SK-N-SH (cell line): Measurements from ENCODE around the gene C20orf204. TPM values are rescaled to one million over a fixed set of nuclear protein-coding genes. Genes with fewer than 3 reads are reported as not detected.

Experiments used
- CTCF ChIA-PET: fragments of 300-600, 350-600 bp; formaldehyde crosslinking; extraction: SDS; loops from one replicate; lab custom pipeline; 2021; lab: Yijun Ruan, JAX
- POLR2A ChIA-PET: fragments of 350-600 bp; sonication (Branson Sonifier 250); formaldehyde crosslinking; extraction: SDS; loops from one replicate; lab custom pipeline; 2020; ENCODE audit warnings: antibody characterized with exemption, inconsistent platforms; lab: Yijun Ruan, JAX
- DNase-seq: peaks from one replicate; pipeline ENCODE4 v3.0.0; 2012
- H2AFZ ChIP-seq: fragments of 200-600 bp; sonication (generic); 2 replicates; pipeline ENCODE4 v1.8.1; 2016; ENCODE audit warnings: antibody characterized with exemption, mild to moderate bottlenecking, low read depth
- H3F3A ChIP-seq: fragments of 200-600 bp; sonication (generic); replicated peaks from 2 replicates; pipeline ENCODE3; 2016; ENCODE audit warnings: antibody characterized with exemption, mild to moderate bottlenecking; ENCODE audit not compliant: insufficient read depth
- H3K27ac ChIP-seq, 2 experiments: fragments of 200-500 bp in 1 of 2; fragments of 200-600 bp in 1 of 2; sonication (Bioruptor generic) in 1 of 2; sonication (generic), shearing (Covaris generic) in 1 of 2; 2 replicates each; pipeline versions ENCODE4 v1.5.1 to v1.6.1; 2014 to 2016; ENCODE audit warnings: low read depth in 2 of 2, inconsistent platforms in 1 of 2, low read length in 1 of 2, mild to moderate bottlenecking in 1 of 2, mixed read lengths in 1 of 2
- H3K27me3 ChIP-seq: fragments of 200-600 bp; sonication (generic), shearing (Covaris generic); 2 replicates; pipeline ENCODE4 v1.6.1; 2016; ENCODE audit warnings: mixed run types; ENCODE audit not compliant: insufficient read depth
- H3K36me3 ChIP-seq, 2 experiments: fragments of 200-500 bp in 1 of 2; fragments of 200-600 bp in 1 of 2; sonication (Bioruptor generic) in 1 of 2; sonication (generic) in 1 of 2; replicated peaks in 1 of 2; 2 replicates each; pipeline versions ENCODE3 to v1.5.1; 2014 to 2016; ENCODE audit warnings: low read length in 1 of 2, mild to moderate bottlenecking in 1 of 2; ENCODE audit not compliant: insufficient read depth in 2 of 2, control insufficient read depth in 1 of 2
- H3K4me1 ChIP-seq, 2 experiments: fragments of 200-500 bp in 1 of 2; fragments of 200-600 bp in 1 of 2; sonication (Bioruptor generic) in 1 of 2; sonication (generic), shearing (Covaris generic) in 1 of 2; 2 replicates each; pipeline versions ENCODE4 v1.5.1 to v1.6.1; 2014 to 2016; ENCODE audit warnings: low read depth in 1 of 2, low read length in 1 of 2, mixed run types in 1 of 2; ENCODE audit not compliant: insufficient read depth in 2 of 2, control insufficient read depth in 1 of 2
- H3K4me2 ChIP-seq: fragments of 200-600 bp; sonication (generic), shearing (Covaris generic); 2 replicates; pipeline ENCODE4 v1.6.1; 2017; ENCODE audit warnings: mixed run types
- H3K4me3 ChIP-seq, 2 experiments: fragments of 200-500 bp in 1 of 2; fragments of 200-600 bp in 1 of 2; sonication (Bioruptor generic) in 1 of 2; sonication (generic), shearing (Covaris generic) in 1 of 2; 2 replicates each; pipeline versions ENCODE4 v1.5.1 to v1.8.1; 2014 to 2016; ENCODE audit warnings: low read depth in 2 of 2, inconsistent platforms in 1 of 2, low read length in 1 of 2, mild to moderate bottlenecking in 1 of 2, mixed read lengths in 1 of 2, moderate library complexity in 1 of 2
- H3K79me2 ChIP-seq: fragments of 200-600 bp; sonication (generic); 2 replicates; pipeline ENCODE4 v1.8.1; 2017; ENCODE audit warnings: mild to moderate bottlenecking; ENCODE audit not compliant: insufficient read depth
- H3K9ac ChIP-seq: fragments of 200-600 bp; sonication (generic); 2 replicates; pipeline ENCODE4 v1.6.1; 2017; ENCODE audit warnings: mixed run types
- H3K9me2 ChIP-seq: fragments of 200-600 bp; sonication (generic); 2 replicates; pipeline ENCODE4 v1.6.1; 2017; ENCODE audit warnings: mixed run types
- H3K9me3 ChIP-seq: fragments of 200-600 bp; sonication (generic); 2 replicates; pipeline ENCODE4 v1.6.1; 2017; ENCODE audit warnings: mixed run types, mild to moderate bottlenecking, moderate library complexity
- H4K20me1 ChIP-seq: fragments of 200-600 bp; sonication (generic); 2 replicates; pipeline ENCODE4 v1.6.1; 2017; ENCODE audit warnings: mild to moderate bottlenecking, mixed run types; ENCODE audit not compliant: insufficient read depth
- CHD2 ChIP-seq: fragments of 150-350 bp; IDR thresholded peaks from 2 replicates; pipeline ENCODE4 v1.6.1; 2018; ENCODE audit warnings: low read length; ENCODE audit not compliant: partially characterized antibody
- EZH2phosphoT487 ChIP-seq: fragments of 200-600 bp; sonication (generic); IDR thresholded peaks from 2 replicates; pipeline ENCODE4 v1.6.1; 2017; ENCODE audit warnings: low read depth, mixed run types, mild to moderate bottlenecking, antibody characterized with exemption, moderate library complexity, borderline replicate concordance
- FOSL2 ChIP-seq: IDR thresholded peaks from 2 replicates; pipeline ENCODE4 v1.4.0; 2012; ENCODE audit warnings: low read depth, mild to moderate bottlenecking, moderate library complexity, borderline replicate concordance
- FOXJ3 ChIP-seq: sonication (generic); formaldehyde crosslinking; IDR thresholded peaks from 2 replicates; pipeline ENCODE4 v1.5.1; 2020; ENCODE audit warnings: mild to moderate bottlenecking, missing genetic modification reagents
- GABPA ChIP-seq: IDR thresholded peaks from 2 replicates; pipeline ENCODE4 v1.4.0; 2012; ENCODE audit warnings: low read depth, mild to moderate bottlenecking
- JUND ChIP-seq: IDR thresholded peaks from 2 replicates; pipeline ENCODE4 v1.4.0; 2012
- MEF2A ChIP-seq: IDR thresholded peaks from 2 replicates; pipeline ENCODE4 v1.4.0; 2012; ENCODE audit warnings: low read depth, borderline replicate concordance
- NFIC ChIP-seq: IDR thresholded peaks from 2 replicates; pipeline ENCODE4 v1.4.0; 2012; ENCODE audit warnings: borderline replicate concordance
- NRF1 ChIP-seq: IDR thresholded peaks from 2 replicates; pipeline ENCODE4 v1.6.1; 2012; ENCODE audit warnings: low read depth, mild to moderate bottlenecking, low read length
- POLR2AphosphoS5 ChIP-seq: IDR thresholded peaks from 2 replicates; pipeline ENCODE4 v1.6.1; 2012; ENCODE audit warnings: low read depth, low read length
- RCOR1 ChIP-seq: fragments of 150-350 bp; IDR thresholded peaks from 2 replicates; pipeline ENCODE4 v1.6.1; 2017; ENCODE audit warnings: antibody characterized with exemption, low read length
- SMC3 ChIP-seq: IDR thresholded peaks from 2 replicates; pipeline ENCODE4 v1.6.1; 2012; ENCODE audit warnings: low read depth, low read length, improper control_type of control experiment
- TCF12 ChIP-seq: IDR thresholded peaks from 2 replicates; pipeline ENCODE4 v1.4.0; 2012
- TEAD4 ChIP-seq: IDR thresholded peaks from 2 replicates; pipeline ENCODE4 v1.4.0; 2012; ENCODE audit warnings: mild to moderate bottlenecking, borderline replicate concordance; ENCODE audit not compliant: insufficient read depth
- YY1 ChIP-seq: IDR thresholded peaks from 2 replicates; pipeline ENCODE4 v1.4.0; 2012; ENCODE audit warnings: low read depth, mild to moderate bottlenecking
- WGBS: methylation state at CpG from one replicate; pipeline ENCODE4 v1.1.6; 2017; ENCODE audit warnings: low lambda C conversion rate; 5-methylcytosine and 5-hydroxymethylcytosine counted together
- polyA plus RNA-seq, 3 experiments: library from polyadenylated mRNA; depleted of rRNA; stranded (reverse); fragments of >200 nt; gene quantifications; 2 replicates each; pipeline ENCODE4 v1.2.3, GENCODE V29; 2012
- TF ChIP-seq, protein P1 (sequence below): IDR thresholded peaks from 2 replicates; pipeline ENCODE4 v1.4.0; 2012; ENCODE audit warnings: low read depth, borderline replicate concordance
- TF ChIP-seq, protein P2 (sequence below): fragments of 150-350 bp; IDR thresholded peaks from 2 replicates; pipeline ENCODE4 v1.6.1; 2016; ENCODE audit warnings: mild to moderate bottlenecking, low read depth, low read length
- TF ChIP-seq, protein P3 (sequence below): fragments of 200-600 bp; sonication (generic); IDR thresholded peaks from 2 replicates; pipeline ENCODE4 v1.6.1; 2017; ENCODE audit warnings: antibody characterized with exemption, mild to moderate bottlenecking, moderate library complexity
- TF ChIP-seq, protein P4 (sequence below): IDR thresholded peaks from 2 replicates; pipeline ENCODE4 v1.4.0; 2012; ENCODE audit warnings: low read depth, borderline replicate concordance
- TF ChIP-seq, protein P5 (sequence below): IDR thresholded peaks from 2 replicates; pipeline ENCODE4 v1.6.1; 2012; ENCODE audit warnings: mild to moderate bottlenecking, low read depth, low read length, moderate library complexity

Gene C20orf204
- polyA plus RNA-seq, 1 of the 3 experiments (the other 2 are of a cell fraction): 0.21 TPM

DNA sequence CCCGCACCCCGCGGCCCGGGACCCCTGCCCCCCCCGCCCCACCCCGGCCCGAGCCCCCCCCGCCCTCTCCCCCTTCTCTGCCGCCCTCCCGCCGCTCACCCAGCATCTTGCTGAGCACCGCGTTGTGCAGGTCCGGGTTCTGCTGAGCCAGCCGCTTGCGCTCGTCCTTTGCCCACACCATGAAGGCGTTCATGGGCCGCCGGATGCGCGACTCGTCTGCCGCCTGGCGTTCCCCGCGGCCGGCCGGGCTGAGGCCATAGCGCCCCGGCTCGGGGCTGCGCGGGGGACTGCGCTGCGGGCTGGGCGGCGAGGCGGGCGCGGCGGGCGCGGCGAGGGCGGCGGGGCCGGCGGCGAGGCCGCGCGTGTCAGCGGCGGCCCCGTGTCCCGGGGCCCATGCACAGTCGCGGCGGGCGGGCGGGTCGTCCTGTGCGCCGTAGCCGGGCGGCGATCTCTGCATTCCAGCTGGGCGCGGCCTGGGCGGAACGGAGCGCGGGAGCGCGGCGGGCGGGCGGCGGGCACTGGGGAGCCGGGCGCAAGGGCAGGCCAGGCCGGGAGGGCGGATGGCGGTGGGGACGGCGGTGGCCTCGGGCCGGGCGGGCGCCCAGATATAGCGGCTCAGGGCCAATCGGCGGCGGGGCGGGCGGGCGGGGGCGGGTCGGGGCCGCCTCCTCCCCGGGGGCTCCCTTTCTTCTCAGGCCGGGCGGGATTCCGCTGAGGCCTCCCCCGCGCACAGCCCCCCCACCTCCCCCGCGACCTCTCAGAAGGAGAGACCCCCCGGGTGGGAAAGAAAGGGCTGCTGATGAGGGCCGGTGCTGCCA, 13.3 kb downstream of the C20orf204 start, which contains the start of gene SOX18:
SOX18 (minus strand) TSS at position 580 of the 818 bp plus-strand sequence; CDS start at position 457, 123 bp downstream.
- H3K36me3 ChIP-seq: no peaks in the 10 kb centered on the region
- no peak within 1 kb of the TSS for H3K4me2 ChIP-seq
- H3K27me3 ChIP-seq: peaks cover 32% of the 10 kb centered on the region
- H3K9ac ChIP-seq: no peak within 1 kb of the TSS
- peak within 1 kb of the TSS in 1 of 2 experiments; percentile 21; a peak in 1 of 4 replicates for H3K4me3 ChIP-seq
- H3K27ac ChIP-seq: no peak within 1 kb of the TSS
- no peaks in the 10 kb centered on the region for H3K9me3 ChIP-seq
- no peaks in the 10 kb centered on the region for H3K9me2 ChIP-seq
- no peaks in the 10 kb centered on the region for H3K79me2 ChIP-seq
- POLR2A ChIA-PET: no interaction called here
- whole genome bisulfite sequencing: 5% methylated on average over 11 of the region's 111 CpGs
- peak; percentile 83 for DNase-seq
- no peak within 1 kb of the TSS for H2AFZ ChIP-seq
- H3F3A ChIP-seq: peaks cover 4% of the 10 kb centered on the region
- CTCF ChIA-PET: interaction anchor here (0.8 to 7.8 kb wide), 7 partner anchors 8 to 72 kb away, joined by 3 to 85 read pairs (median 3); partner anchors contain the start of gene PRPF6
- TF ChIP-seq, protein P1, sequence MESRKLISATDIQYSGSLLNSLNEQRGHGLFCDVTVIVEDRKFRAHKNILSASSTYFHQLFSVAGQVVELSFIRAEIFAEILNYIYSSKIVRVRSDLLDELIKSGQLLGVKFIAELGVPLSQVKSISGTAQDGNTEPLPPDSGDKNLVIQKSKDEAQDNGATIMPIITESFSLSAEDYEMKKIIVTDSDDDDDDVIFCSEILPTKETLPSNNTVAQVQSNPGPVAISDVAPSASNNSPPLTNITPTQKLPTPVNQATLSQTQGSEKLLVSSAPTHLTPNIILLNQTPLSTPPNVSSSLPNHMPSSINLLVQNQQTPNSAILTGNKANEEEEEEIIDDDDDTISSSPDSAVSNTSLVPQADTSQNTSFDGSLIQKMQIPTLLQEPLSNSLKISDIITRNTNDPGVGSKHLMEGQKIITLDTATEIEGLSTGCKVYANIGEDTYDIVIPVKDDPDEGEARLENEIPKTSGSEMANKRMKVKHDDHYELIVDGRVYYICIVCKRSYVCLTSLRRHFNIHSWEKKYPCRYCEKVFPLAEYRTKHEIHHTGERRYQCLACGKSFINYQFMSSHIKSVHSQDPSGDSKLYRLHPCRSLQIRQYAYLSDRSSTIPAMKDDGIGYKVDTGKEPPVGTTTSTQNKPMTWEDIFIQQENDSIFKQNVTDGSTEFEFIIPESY: no peak
- TF ChIP-seq POLR2AphosphoS5 (no peak), JUND (no peak), TEAD4 (no peak), SMC3 (no peak), FOSL2 (no peak), FOXJ3 (CRISPR knock-in tag) (no peak), YY1 (no peak), NRF1 (no peak), GABPA (no peak), RCOR1 (no peak), NFIC (no peak), CHD2 (no peak), MEF2A (no peak), TCF12 (no peak), EZH2phosphoT487 (no peak)
- TF ChIP-seq, protein P2, sequence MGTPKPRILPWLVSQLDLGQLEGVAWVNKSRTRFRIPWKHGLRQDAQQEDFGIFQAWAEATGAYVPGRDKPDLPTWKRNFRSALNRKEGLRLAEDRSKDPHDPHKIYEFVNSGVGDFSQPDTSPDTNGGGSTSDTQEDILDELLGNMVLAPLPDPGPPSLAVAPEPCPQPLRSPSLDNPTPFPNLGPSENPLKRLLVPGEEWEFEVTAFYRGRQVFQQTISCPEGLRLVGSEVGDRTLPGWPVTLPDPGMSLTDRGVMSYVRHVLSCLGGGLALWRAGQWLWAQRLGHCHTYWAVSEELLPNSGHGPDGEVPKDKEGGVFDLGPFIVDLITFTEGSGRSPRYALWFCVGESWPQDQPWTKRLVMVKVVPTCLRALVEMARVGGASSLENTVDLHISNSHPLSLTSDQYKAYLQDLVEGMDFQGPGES: no peak
- TF ChIP-seq, protein P3, sequence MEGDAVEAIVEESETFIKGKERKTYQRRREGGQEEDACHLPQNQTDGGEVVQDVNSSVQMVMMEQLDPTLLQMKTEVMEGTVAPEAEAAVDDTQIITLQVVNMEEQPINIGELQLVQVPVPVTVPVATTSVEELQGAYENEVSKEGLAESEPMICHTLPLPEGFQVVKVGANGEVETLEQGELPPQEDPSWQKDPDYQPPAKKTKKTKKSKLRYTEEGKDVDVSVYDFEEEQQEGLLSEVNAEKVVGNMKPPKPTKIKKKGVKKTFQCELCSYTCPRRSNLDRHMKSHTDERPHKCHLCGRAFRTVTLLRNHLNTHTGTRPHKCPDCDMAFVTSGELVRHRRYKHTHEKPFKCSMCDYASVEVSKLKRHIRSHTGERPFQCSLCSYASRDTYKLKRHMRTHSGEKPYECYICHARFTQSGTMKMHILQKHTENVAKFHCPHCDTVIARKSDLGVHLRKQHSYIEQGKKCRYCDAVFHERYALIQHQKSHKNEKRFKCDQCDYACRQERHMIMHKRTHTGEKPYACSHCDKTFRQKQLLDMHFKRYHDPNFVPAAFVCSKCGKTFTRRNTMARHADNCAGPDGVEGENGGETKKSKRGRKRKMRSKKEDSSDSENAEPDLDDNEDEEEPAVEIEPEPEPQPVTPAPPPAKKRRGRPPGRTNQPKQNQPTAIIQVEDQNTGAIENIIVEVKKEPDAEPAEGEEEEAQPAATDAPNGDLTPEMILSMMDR: no peak
- TF ChIP-seq, protein P4, sequence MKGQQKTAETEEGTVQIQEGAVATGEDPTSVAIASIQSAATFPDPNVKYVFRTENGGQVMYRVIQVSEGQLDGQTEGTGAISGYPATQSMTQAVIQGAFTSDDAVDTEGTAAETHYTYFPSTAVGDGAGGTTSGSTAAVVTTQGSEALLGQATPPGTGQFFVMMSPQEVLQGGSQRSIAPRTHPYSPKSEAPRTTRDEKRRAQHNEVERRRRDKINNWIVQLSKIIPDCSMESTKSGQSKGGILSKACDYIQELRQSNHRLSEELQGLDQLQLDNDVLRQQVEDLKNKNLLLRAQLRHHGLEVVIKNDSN: no peak
- TF ChIP-seq, protein P5, sequence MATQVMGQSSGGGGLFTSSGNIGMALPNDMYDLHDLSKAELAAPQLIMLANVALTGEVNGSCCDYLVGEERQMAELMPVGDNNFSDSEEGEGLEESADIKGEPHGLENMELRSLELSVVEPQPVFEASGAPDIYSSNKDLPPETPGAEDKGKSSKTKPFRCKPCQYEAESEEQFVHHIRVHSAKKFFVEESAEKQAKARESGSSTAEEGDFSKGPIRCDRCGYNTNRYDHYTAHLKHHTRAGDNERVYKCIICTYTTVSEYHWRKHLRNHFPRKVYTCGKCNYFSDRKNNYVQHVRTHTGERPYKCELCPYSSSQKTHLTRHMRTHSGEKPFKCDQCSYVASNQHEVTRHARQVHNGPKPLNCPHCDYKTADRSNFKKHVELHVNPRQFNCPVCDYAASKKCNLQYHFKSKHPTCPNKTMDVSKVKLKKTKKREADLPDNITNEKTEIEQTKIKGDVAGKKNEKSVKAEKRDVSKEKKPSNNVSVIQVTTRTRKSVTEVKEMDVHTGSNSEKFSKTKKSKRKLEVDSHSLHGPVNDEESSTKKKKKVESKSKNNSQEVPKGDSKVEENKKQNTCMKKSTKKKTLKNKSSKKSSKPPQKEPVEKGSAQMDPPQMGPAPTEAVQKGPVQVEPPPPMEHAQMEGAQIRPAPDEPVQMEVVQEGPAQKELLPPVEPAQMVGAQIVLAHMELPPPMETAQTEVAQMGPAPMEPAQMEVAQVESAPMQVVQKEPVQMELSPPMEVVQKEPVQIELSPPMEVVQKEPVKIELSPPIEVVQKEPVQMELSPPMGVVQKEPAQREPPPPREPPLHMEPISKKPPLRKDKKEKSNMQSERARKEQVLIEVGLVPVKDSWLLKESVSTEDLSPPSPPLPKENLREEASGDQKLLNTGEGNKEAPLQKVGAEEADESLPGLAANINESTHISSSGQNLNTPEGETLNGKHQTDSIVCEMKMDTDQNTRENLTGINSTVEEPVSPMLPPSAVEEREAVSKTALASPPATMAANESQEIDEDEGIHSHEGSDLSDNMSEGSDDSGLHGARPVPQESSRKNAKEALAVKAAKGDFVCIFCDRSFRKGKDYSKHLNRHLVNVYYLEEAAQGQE: no peak
- peaks cover 0 to 4% of the 10 kb centered on the region in 2 experiments; a peak in 1 of 4 replicates for H3K4me1 ChIP-seq
- H4K20me1 ChIP-seq: no peaks in the 10 kb centered on the region
